GM18873 (cell line): Measurements from ENCODE around the gene PPP1R3G.

Experiments used
- ATAC-seq: cut with Tn5 transposase; IDR thresholded peaks from one replicate; pipeline ENCODE4 v1.9.1; 2021; ENCODE audit warnings: mild to moderate bottlenecking, moderate library complexity, moderate number of reproducible peaks; ENCODE audit not compliant: unreplicated experiment, low FRiP score

PPP1R3G gene

GRCh38 chr6:5091210-5092069, 6.3 kb downstream of the PPP1R3G start:
- ATAC-seq: no peak

- no peak for ATAC-seq
Observed at GRCh38 chr6:5093231-5094015, 8.3 kb downstream of the PPP1R3G start.

GRCh38 chr6:5094327-5094726, 9.2 kb downstream of the PPP1R3G start:
- no peak for ATAC-seq

- peak; percentile 52 for ATAC-seq
Observed at GRCh38 chr6:5095236-5095635, 10.1 kb downstream of the PPP1R3G start.

GRCh38 chr6:5096482-5096881, 11.3 kb downstream of the PPP1R3G start:
- no peak for ATAC-seq

- ATAC-seq: no peak
Observed at GRCh38 chr6:5098501-5099270, 13.5 kb downstream of the PPP1R3G start.

- no peak for ATAC-seq
Observed at GRCh38 chr6:5099537-5099936, 14.4 kb downstream of the PPP1R3G start.

- no peak for ATAC-seq
Observed at GRCh38 chr6:5100806-5101205, 15.7 kb downstream of the PPP1R3G start.

- ATAC-seq: no peak
Observed at GRCh38 chr6:5102267-5102970, 17.3 kb downstream of the PPP1R3G start.

GRCh38 chr6:5103250-5103649, 18.1 kb downstream of the PPP1R3G start:
- ATAC-seq: no peak

GRCh38 chr6:5104667-5105066, 19.5 kb downstream of the PPP1R3G start:
- no peak for ATAC-seq

GRCh38 chr6:5105146-5105545, 20.0 kb downstream of the PPP1R3G start:
- ATAC-seq: no peak

- ATAC-seq: no peak
Observed at GRCh38 chr6:5107341-5107740, 22.2 kb downstream of the PPP1R3G start.

- ATAC-seq: no peak
Observed at GRCh38 chr6:5108068-5108467, 22.9 kb downstream of the PPP1R3G start.

GRCh38 chr6:5108536-5109150, 23.5 kb downstream of the PPP1R3G start:
- no peak for ATAC-seq

- ATAC-seq: no peak
Observed at GRCh38 chr6:5109436-5109835, 24.3 kb downstream of the PPP1R3G start.

GRCh38 chr6:5110246-5110645, 25.1 kb downstream of the PPP1R3G start:
- no peak for ATAC-seq

GRCh38 chr6:5111626-5112025, 26.5 kb downstream of the PPP1R3G start:
- no peak for ATAC-seq

- no peak for ATAC-seq
Observed at GRCh38 chr6:5112066-5112799, 27.1 kb downstream of the PPP1R3G start.
